ENCODE results near the gene UBASH3A.
"Not testable (repeated sequence)": the region's sequence is repeated elsewhere in the genome, so short reads cannot be mapped to it uniquely, and the experiment has no call there.

Gene UBASH3A

GRCh38 chr21:42465803-42466127, 62.1 kb downstream of the UBASH3A start:
- no peaks in the 10 kb centered on the region for H3K36me3 Mint-ChIP-seq (ENCODE audit: low read depth)
- no peaks in the 10 kb centered on the region for H3K9me3 Mint-ChIP-seq
- peaks cover 47% of the 10 kb centered on the region for H3K4me1 Mint-ChIP-seq (ENCODE audit: low read depth)
- no peak overlapping the region for H3K4me3 Mint-ChIP-seq
- peaks cover 47% of the 10 kb centered on the region for H3K27me3 Mint-ChIP-seq
- peak overlapping the region; percentile 74 for H3K27ac Mint-ChIP-seq
- intact Hi-C loops (cut with micrococcal nuclease) = loop anchor here (5.0 kb wide), 1 partner anchor 47 kb away; the partner anchor contains the start of gene SLC37A1

- Mint-ChIP-seq H3K27ac (no peak overlapping the region), H3K36me3 (ENCODE audit: low read depth) (no peaks in the 10 kb centered on the region)
- intact Hi-C loops (cut with micrococcal nuclease) = loop anchor here (5.0 kb wide), 1 partner anchor 46 kb away; the partner anchor contains the start of gene SLC37A1
Observed at GRCh38 chr21:42466700-42467099, 63.0 kb downstream of the UBASH3A start.

GRCh38 chr21:42467140-42467983, 63.7 kb downstream of the UBASH3A start:
- no peak overlapping the region for H3K4me3 Mint-ChIP-seq
- peaks cover 45% of the 10 kb centered on the region for H3K4me1 Mint-ChIP-seq (ENCODE audit: low read depth)
- H3K36me3 Mint-ChIP-seq (ENCODE audit: low read depth) = no peaks in the 10 kb centered on the region
- H3K27me3 Mint-ChIP-seq = peaks cover 38% of the 10 kb centered on the region
- H3K27ac Mint-ChIP-seq = no peak overlapping the region
- intact Hi-C loops (cut with micrococcal nuclease) = loop anchor here (5.0 kb wide), 1 partner anchor 45 kb away; the partner anchor contains the start of gene SLC37A1
- H3K9me3 Mint-ChIP-seq = no peaks in the 10 kb centered on the region

More at GRCh38 chr21:42466700-42467099, 63.0 kb downstream of the UBASH3A start:
- Mint-ChIP-seq H3K9me3 (no peaks in the 10 kb centered on the region), H3K4me3 (no peak overlapping the region), H3K4me1 (ENCODE audit: low read depth) (peaks cover 45% of the 10 kb centered on the region), H3K27me3 (peaks cover 38% of the 10 kb centered on the region)

GRCh38 chr21:42468491-42469131, 64.9 kb downstream of the UBASH3A start:
- Mint-ChIP-seq H3K27me3 (peaks cover 34% of the 10 kb centered on the region), H3K36me3 (ENCODE audit: low read depth) (no peaks in the 10 kb centered on the region), H3K4me3 (no peak overlapping the region), H3K4me1 (ENCODE audit: low read depth) (peaks cover 43% of the 10 kb centered on the region), H3K27ac (no peak overlapping the region), H3K9me3 (no peaks in the 10 kb centered on the region)
- intact Hi-C loops (cut with micrococcal nuclease) = loop anchor here (5.0 kb wide), 1 partner anchor 44 kb away; the partner anchor contains the start of gene SLC37A1

- no peaks in the 10 kb centered on the region for H3K9me3 Mint-ChIP-seq
- H3K27ac Mint-ChIP-seq = no peak overlapping the region
- no peaks in the 10 kb centered on the region for H3K36me3 Mint-ChIP-seq (ENCODE audit: low read depth)
- H3K4me1 Mint-ChIP-seq (ENCODE audit: low read depth) = peaks cover 40% of the 10 kb centered on the region
- intact Hi-C loops (cut with micrococcal nuclease) = loop anchor here (5.0 kb wide), 1 partner anchor 43 kb away; the partner anchor contains the start of gene SLC37A1
- no peak overlapping the region for H3K4me3 Mint-ChIP-seq
- H3K27me3 Mint-ChIP-seq = peaks cover 29% of the 10 kb centered on the region
Observed at GRCh38 chr21:42469272-42469671, 65.6 kb downstream of the UBASH3A start.

GRCh38 chr21:42469726-42470125, 66.0 kb downstream of the UBASH3A start:
- not testable (repeated sequence) for H3K27ac Mint-ChIP-seq; H3K9me3 Mint-ChIP-seq; H3K4me3 Mint-ChIP-seq; H3K36me3 Mint-ChIP-seq (ENCODE audit: low read depth)
- Mint-ChIP-seq H3K4me1 (ENCODE audit: low read depth) (peaks cover 37% of the 10 kb centered on the region), H3K27me3 (peaks cover 28% of the 10 kb centered on the region)
- intact Hi-C loops (cut with micrococcal nuclease) = loop anchor here (5.0 kb wide), 1 partner anchor 43 kb away; the partner anchor contains the start of gene SLC37A1

GRCh38 chr21:42471206-42471605, 67.5 kb downstream of the UBASH3A start:
- intact Hi-C loops (cut with micrococcal nuclease) = no loop called here
- Mint-ChIP-seq H3K36me3 (ENCODE audit: low read depth) (no peaks in the 10 kb centered on the region), H3K4me3 (no peak overlapping the region), H3K27me3 (peaks cover 22% of the 10 kb centered on the region), H3K27ac (no peak overlapping the region), H3K4me1 (ENCODE audit: low read depth) (peaks cover 24% of the 10 kb centered on the region), H3K9me3 (no peaks in the 10 kb centered on the region)

- peaks cover 20% of the 10 kb centered on the region for H3K4me1 Mint-ChIP-seq (ENCODE audit: low read depth)
- H3K9me3 Mint-ChIP-seq = no peaks in the 10 kb centered on the region
- no peak overlapping the region for H3K27ac Mint-ChIP-seq
- H3K27me3 Mint-ChIP-seq = peaks cover 21% of the 10 kb centered on the region
- H3K4me3 Mint-ChIP-seq = no peak overlapping the region
- no peaks in the 10 kb centered on the region for H3K36me3 Mint-ChIP-seq (ENCODE audit: low read depth)
- intact Hi-C loops (cut with micrococcal nuclease) = no loop called here
Observed at GRCh38 chr21:42471716-42472330, 68.1 kb downstream of the UBASH3A start.

GRCh38 chr21:42472521-42472920, 68.8 kb downstream of the UBASH3A start:
- intact Hi-C loops (cut with micrococcal nuclease) = no loop called here
- H3K4me3 Mint-ChIP-seq = no peak overlapping the region
- H3K36me3 Mint-ChIP-seq (ENCODE audit: low read depth) = no peaks in the 10 kb centered on the region
- peaks cover 13% of the 10 kb centered on the region for H3K4me1 Mint-ChIP-seq (ENCODE audit: low read depth)
- peaks cover 15% of the 10 kb centered on the region for H3K27me3 Mint-ChIP-seq
- no peak overlapping the region for H3K27ac Mint-ChIP-seq
- no peaks in the 10 kb centered on the region for H3K9me3 Mint-ChIP-seq

- Mint-ChIP-seq H3K27ac (no peak overlapping the region), H3K36me3 (ENCODE audit: low read depth) (no peaks in the 10 kb centered on the region), H3K4me1 (ENCODE audit: low read depth) (peaks cover 10% of the 10 kb centered on the region), H3K9me3 (no peaks in the 10 kb centered on the region), H3K27me3 (peaks cover 9% of the 10 kb centered on the region), H3K4me3 (no peak overlapping the region)
- intact Hi-C loops (cut with micrococcal nuclease) = no loop called here
Observed at GRCh38 chr21:42473498-42474042, 69.9 kb downstream of the UBASH3A start.

GRCh38 chr21:42474043-42474831, 70.5 kb downstream of the UBASH3A start:
- Mint-ChIP-seq H3K4me3 (no peak overlapping the region), H3K4me1 (ENCODE audit: low read depth) (peaks cover 5% of the 10 kb centered on the region), H3K27me3 (peaks cover 2% of the 10 kb centered on the region), H3K9me3 (no peaks in the 10 kb centered on the region), H3K36me3 (ENCODE audit: low read depth) (no peaks in the 10 kb centered on the region), H3K27ac (no peak overlapping the region)
- intact Hi-C loops (cut with micrococcal nuclease) = no loop called here

- intact Hi-C loops (cut with micrococcal nuclease) = no loop called here
- H3K9me3 Mint-ChIP-seq = no peaks in the 10 kb centered on the region
- peaks cover 1% of the 10 kb centered on the region for H3K27me3 Mint-ChIP-seq
- H3K4me1 Mint-ChIP-seq (ENCODE audit: low read depth) = peaks cover 5% of the 10 kb centered on the region
- H3K4me3 Mint-ChIP-seq = no peak overlapping the region
- H3K27ac Mint-ChIP-seq = no peak overlapping the region
- H3K36me3 Mint-ChIP-seq (ENCODE audit: low read depth) = no peaks in the 10 kb centered on the region
Observed at GRCh38 chr21:42475036-42475435, 71.3 kb downstream of the UBASH3A start.

All from dendritic cell treated with granulocyte-macrophage colony-stimulating factor and Interleukin-4, amounts not matched to agents 40 ng/mL and 50 ng/mL, for 4 days (primary cell).